Mucosa of gallbladder (tissue), 1 donor: Measurements from ENCODE around the gene RSF1. TPM values are rescaled to one million over a fixed set of nuclear protein-coding genes. Genes with fewer than 3 reads are reported as not detected.
A peak's percentile ranks its signal among the peaks of the same experiment; 100 is the strongest.
"Not testable (repeated sequence)": the region's sequence is repeated elsewhere in the genome, so short reads cannot be mapped to it uniquely, and the experiment has no call there.

Source experiments
- DNase-seq: peaks from one replicate; pipeline ENCODE4 v3.0.0-alpha.2; 2020; ENCODE audit warnings: low spot score
- total RNA-seq: library from RNA; stranded (reverse); gene quantifications from one replicate; pipeline ENCODE4 v1.2.1, GENCODE V29; 2021
- donor health status: DM: no; HTN: no; CAD: no.

Gene RSF1
- total RNA-seq: 62.5 TPM

- DNase-seq: peak; percentile 98
These were observed at the start of gene RSF1, which contains the start of gene AAMDC for GRCh38 chr11:77820565-77821348. Gene RSF1, minus strand, starts transcription at chr11:77820722. Its CDS starts 8 bp downstream, at chr11:77820714. Gene AAMDC, plus strand, starts transcription at chr11:77821144. Its CDS starts 21,353 bp downstream, at chr11:77842497.

DNA sequence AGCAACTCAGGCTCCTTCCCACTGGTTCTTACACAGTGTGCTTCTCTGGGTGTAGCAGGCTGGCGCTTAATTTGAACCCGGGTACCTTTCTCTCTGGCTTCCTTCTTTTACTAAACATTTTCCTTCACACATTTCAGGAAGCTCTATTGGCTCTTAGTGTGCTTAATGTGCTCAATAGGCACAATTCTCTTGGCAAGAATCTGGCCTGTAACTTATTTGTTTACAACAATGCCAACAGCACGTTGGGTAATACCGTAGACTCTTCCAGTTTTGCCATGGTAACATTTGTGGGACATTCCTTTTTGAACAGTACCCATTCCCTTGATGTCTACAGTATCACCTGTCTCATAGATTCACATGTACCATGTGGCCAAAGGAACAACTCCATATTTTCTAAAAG, 48.2 kb upstream of the RSF1 start:
- DNase-seq: no peak

- no peak for DNase-seq
These were observed 45.8 kb upstream of the RSF1 start for GRCh38 chr11:77866336-77866735.

- DNase-seq: no peak
These were observed 45.3 kb upstream of the RSF1 start for GRCh38 chr11:77865805-77866204.

DNA sequence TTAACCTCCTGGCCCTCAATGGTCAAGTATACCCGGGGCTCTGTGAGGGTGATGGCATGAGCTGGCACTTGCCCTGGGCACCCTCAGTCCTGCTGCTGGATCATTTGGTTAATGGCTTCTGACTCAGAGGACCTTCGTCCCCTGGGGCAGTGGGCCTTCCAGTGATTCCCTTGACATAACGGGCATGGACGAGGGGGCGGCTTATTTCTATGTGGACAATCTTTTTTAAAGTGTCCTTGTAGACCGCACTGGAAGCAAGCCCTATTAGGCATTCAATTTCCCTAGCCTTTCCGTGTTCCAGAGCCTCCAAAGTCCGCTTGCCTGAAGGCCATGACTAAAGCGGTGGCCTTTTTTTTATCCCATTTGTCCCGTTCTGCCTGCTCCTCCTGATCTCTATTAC, 40.9 kb upstream of the RSF1 start:
- DNase-seq: not testable (repeated sequence)

DNA sequence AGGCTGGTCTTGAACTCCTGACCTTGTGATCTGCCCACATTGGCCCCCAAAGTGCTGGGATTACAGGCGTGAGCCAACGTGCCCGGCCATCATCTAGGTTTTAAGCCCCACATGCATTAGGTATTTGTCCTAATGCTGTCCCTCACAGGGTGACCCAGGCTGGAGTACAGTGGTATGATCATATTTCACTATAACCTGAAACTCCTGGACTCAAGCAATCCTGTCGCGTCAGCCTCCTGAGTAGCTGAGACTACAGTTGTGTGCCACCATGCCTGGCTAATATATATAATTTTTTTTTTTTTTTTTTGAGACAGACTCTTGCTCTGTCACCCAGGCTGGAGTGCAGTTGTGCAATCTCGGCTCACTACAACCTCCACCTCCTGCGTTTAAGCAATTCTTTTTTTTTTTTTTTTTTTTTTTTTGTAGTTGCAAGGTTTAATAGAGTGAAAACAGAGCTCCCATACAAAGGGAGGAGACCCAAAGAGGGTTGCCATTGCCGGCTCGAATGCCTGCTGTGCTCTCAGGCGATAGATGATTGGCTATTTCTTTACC, 37.5 kb upstream of the RSF1 start:
- DNase-seq: not testable (repeated sequence)

- DNase-seq: no peak
These were observed 34.3 kb upstream of the RSF1 start for GRCh38 chr11:77854838-77855237.

GRCh38 chr11:77851503-77851902, 31.0 kb upstream of the RSF1 start:
- no peak for DNase-seq

GRCh38 chr11:77843700-77844099, 23.2 kb upstream of the RSF1 start:
- not testable (repeated sequence) for DNase-seq

DNA sequence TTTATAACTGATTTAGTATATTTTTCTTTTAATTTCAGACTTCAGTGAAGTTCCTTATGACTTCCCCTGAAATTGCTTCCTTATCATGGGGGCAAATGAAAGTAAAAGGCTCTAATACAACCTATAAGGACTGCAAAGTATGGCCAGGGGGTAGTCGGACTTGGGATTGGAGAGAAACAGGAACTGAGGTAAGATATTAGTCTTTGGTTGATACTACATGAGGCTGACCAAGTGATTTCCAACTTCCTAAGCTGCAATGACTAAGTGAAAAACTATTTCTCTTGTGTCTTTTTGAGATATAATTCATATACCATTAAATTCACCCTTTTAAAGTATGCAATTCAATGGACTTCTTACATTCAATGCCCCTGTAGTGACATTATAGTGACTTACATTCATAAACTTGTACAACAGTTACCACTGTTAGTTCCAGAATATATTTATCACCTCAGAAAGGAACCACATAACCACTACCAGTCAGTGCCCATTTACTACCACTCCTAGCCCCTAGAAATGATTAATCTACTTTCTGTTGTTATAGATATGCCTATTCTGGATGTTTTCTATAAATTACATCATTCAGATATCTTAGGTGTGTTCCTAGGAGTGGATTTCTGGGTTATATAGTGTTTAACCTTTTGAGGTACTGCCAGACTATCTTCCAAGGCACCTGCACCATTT, 22.1 kb upstream of the RSF1 start:
- DNase-seq: no peak

- DNase-seq: no peak
These were observed 12.8 kb upstream of the RSF1 start for GRCh38 chr11:77833302-77833701.

DNA sequence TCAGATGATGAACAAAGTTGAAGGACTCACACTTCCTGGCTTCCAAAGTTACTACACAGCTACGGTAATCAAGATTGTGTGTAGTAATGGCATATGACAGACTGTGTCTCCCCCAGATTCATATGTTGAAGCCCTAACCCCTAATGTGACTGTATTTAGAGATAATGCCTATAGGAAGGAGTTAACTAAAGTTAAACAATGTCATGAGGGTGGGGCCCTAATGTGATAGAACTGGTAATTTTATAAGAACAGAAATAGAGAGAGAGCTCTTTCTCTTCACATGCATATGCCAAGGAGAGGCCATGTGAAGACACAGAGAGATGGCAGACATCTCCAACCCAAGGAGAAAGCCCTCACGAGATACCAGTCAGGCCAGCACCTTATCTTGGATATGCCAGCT, 8.4 kb upstream of the RSF1 start:
- DNase-seq: no peak

- no peak for DNase-seq
These were observed 3.3 kb upstream of the RSF1 start for GRCh38 chr11:77823775-77824174.

DNA sequence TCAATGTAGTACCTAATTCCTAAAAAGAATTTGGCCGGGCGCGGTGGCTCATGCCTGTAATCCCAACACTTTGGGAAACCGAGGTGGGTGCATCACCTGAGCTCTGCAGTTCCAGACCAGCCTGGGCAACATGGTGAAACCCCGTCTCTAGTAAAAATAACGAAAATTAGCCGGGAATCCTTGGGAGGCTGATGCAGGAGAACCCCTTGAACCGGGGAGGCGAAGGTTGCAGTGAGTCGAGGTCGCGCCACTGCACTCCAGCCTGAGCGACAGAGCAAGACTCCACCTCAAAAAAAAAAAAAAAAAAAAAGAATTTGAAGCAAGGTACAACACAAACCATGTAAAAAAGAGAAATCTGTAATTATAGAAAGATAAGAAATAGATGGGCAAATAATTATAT, 1.6 kb upstream of the RSF1 start:
- DNase-seq: not testable (repeated sequence)

GRCh38 chr11:77821349-77821851, 878 bp upstream of the RSF1 start:
- DNase-seq: peak; percentile 12

DNA sequence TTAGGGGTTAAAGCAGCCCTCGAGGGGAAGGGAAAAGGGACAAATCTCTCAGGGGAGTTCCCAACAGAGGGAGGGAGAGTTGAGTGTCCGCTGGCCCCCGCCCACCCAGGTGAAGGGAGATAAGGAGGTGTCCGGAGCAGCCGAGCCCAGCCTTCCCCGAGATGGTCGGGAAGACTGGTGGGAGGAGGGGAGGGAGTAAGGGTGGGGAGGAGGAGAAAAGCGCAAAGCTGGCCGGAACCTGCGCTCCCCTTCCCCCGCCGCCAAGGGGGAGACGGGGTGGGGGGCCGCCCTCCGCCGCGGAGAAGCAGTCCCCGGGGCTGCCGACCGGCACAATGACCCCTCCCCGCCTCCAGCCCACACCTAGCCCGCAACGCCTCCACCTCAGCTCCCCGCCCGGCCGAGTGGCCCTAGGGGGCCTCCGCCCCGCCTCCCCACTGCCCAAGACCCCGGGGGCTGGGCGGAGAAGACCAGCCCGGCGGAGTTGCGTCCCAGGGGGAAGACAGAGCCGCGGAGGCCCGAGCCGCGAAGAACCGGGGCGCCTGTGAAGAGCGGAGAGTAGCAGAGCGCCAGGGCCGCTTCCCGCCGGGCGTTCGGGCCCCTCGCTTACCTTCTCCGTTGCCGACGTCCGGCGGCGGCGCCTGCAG, 479 bp downstream of the RSF1 start:
- peak; percentile 41 for DNase-seq

GRCh38 chr11:77819411-77819920, 1.1 kb downstream of the RSF1 start:
- peak; percentile 88 for DNase-seq

GRCh38 chr11:77815459-77815858, 5.1 kb downstream of the RSF1 start:
- DNase-seq: no peak

DNA sequence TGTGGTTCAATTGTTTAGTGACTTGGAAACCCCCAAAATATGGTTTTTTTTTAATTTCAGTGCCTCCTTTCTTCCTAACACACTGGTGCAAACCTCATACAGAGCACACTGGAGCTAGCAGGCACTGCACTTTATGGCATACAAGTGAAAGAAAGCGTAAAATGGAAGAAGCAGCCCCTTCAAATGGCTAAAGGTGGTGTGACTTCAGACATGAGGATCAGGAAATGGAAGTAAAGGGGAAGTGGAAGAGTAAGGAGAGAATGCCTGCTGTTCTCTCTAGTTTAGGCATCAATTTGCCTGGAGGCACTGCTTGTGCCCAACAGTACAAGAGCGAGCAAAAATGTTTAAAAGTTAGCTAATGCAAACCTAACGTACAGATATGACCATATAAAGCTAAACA, 5.7 kb downstream of the RSF1 start:
- no peak for DNase-seq

- no peak for DNase-seq
These were observed 7.3 kb downstream of the RSF1 start for GRCh38 chr11:77813256-77813655.

DNA sequence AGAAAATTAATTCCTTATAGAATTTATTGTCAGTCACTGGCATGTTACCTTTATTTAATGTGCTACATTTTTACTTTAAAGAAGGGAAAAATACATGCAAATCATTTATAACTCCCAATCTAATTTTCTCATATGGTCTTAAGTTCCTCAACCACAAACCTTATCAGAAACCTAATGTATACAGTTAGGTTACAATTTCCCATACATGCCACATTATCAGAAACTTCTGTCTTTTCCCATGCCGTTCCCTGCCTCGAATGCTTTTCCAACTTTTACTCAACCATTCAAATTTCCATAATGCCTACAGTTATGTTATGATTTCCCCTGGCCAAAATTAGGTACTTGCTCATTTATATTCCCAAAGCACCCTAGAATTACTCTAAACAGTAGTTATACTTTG, 13.5 kb downstream of the RSF1 start:
- no peak for DNase-seq

GRCh38 chr11:77806415-77806814, 14.1 kb downstream of the RSF1 start:
- no peak for DNase-seq
